Chondrocyte (in vitro differentiated cells): ENCODE data around the gene CACTIN. TPM values are rescaled to one million over a fixed set of nuclear protein-coding genes. Genes with fewer than 3 reads are reported as not detected.

ENCODE experiments used
- DNase-seq: peaks from one replicate; pipeline ENCODE4 v3.0.0; 2021; ENCODE audit warnings: mixed read lengths, low spot score
- H3K27ac Mint-ChIP-seq: one replicate; pipeline ENCODE4 v1.8.0; 2021; ENCODE audit warnings: mild to moderate bottlenecking, moderate library complexity, mixed read lengths; ENCODE audit not compliant: unreplicated experiment
- H3K27me3 Mint-ChIP-seq: 2 replicates; pipeline ENCODE4 v1.8.0; 2021; ENCODE audit warnings: low read depth, mixed read lengths
- H3K36me3 Mint-ChIP-seq: 2 replicates; pipeline ENCODE4 v1.8.0; 2021; ENCODE audit warnings: low read depth, mixed read lengths
- H3K4me1 Mint-ChIP-seq: 2 replicates; pipeline ENCODE4 v1.8.0; 2021; ENCODE audit warnings: low read depth, mild to moderate bottlenecking, mixed read lengths
- H3K4me3 Mint-ChIP-seq: one replicate; pipeline ENCODE4 v1.8.0; 2021; ENCODE audit warnings: mild to moderate bottlenecking, moderate library complexity, mixed read lengths; ENCODE audit not compliant: unreplicated experiment
- H3K9me3 Mint-ChIP-seq: 2 replicates; pipeline ENCODE4 v1.8.0; 2021; ENCODE audit warnings: low read depth, mixed read lengths
- total RNA-seq: library from RNA; stranded (reverse); gene quantifications from 3 replicates; pipeline ENCODE4 v1.2.1, GENCODE V29; 2021
- TF ChIP-seq, protein P1 (sequence below): fragments of 200-600 bp; sonication (generic); IDR thresholded peaks from 2 replicates; pipeline ENCODE4 v1.5.0; 2021; ENCODE audit warnings: antibody characterized with exemption, mild to moderate bottlenecking, moderate library complexity

CACTIN gene
- total RNA-seq, 1 donor from 2014 or later: 19.5 TPM

GRCh38 chr19:3672575-3672948 lies 46.0 kb upstream of the CACTIN start:
- peaks cover 55% of the 10 kb centered on the region for H3K4me1 Mint-ChIP-seq
- no peaks in the 10 kb centered on the region for H3K36me3 Mint-ChIP-seq
- peak overlapping the region; percentile 98 for H3K27ac Mint-ChIP-seq
- TF ChIP-seq, protein P1, sequence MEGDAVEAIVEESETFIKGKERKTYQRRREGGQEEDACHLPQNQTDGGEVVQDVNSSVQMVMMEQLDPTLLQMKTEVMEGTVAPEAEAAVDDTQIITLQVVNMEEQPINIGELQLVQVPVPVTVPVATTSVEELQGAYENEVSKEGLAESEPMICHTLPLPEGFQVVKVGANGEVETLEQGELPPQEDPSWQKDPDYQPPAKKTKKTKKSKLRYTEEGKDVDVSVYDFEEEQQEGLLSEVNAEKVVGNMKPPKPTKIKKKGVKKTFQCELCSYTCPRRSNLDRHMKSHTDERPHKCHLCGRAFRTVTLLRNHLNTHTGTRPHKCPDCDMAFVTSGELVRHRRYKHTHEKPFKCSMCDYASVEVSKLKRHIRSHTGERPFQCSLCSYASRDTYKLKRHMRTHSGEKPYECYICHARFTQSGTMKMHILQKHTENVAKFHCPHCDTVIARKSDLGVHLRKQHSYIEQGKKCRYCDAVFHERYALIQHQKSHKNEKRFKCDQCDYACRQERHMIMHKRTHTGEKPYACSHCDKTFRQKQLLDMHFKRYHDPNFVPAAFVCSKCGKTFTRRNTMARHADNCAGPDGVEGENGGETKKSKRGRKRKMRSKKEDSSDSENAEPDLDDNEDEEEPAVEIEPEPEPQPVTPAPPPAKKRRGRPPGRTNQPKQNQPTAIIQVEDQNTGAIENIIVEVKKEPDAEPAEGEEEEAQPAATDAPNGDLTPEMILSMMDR: no peak
- no peaks in the 10 kb centered on the region for H3K9me3 Mint-ChIP-seq
- H3K27me3 Mint-ChIP-seq: no peaks in the 10 kb centered on the region
- DNase-seq: no peak
- H3K4me3 Mint-ChIP-seq: no peak overlapping the region

DNA sequence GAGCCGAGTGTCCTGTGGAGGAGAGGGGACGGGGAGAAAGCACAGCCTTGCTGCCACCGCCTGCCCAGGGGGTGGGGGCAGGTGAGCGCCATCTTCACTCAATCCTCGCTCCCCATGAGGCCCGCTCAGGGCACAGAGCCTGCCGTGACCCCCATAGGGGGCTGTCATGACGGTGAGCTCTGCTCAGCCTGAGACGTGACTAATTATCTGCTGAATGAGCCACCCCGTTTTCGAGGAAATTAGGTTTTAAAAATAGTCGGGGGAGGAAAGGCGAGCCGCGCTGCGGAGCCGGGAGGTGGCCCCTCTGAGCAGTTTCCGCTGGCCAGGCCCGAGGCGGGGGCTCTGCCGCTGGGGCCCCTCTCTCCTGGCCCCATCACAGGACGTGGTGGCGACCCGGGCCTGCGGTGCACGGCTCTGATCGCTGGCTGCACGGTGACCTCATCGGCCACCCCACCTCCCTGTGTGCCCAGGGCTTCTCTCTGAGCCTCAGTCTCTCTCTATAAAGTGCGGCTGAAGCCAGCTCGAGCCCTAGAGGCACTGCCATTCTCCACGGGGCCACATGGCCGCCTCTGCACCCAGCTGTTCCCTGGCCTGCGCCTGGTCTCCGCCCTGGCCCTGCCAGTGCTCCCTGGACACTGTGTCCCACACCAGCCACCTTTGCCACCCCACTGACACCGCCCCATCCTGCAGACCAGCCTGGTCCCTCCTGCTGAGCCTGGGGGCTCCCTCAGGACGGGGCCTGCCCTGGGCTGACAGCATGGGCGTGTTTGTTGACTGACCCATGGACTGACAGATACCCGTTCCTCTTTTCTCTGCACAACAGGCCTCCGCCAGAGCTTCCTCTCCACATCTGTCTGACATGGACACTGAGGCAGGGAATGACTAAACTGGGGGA lies 45.3 kb upstream of the CACTIN start:
- peaks cover 51% of the 10 kb centered on the region for H3K4me1 Mint-ChIP-seq
- no peak for DNase-seq
- H3K9me3 Mint-ChIP-seq: no peaks in the 10 kb centered on the region
- peak overlapping the region; percentile 66 for H3K4me3 Mint-ChIP-seq
- no peaks in the 10 kb centered on the region for H3K27me3 Mint-ChIP-seq
- peak overlapping the region; percentile 98 for H3K27ac Mint-ChIP-seq
- no peaks in the 10 kb centered on the region for H3K36me3 Mint-ChIP-seq
- TF ChIP-seq, protein P1: peak; percentile 68

DNA sequence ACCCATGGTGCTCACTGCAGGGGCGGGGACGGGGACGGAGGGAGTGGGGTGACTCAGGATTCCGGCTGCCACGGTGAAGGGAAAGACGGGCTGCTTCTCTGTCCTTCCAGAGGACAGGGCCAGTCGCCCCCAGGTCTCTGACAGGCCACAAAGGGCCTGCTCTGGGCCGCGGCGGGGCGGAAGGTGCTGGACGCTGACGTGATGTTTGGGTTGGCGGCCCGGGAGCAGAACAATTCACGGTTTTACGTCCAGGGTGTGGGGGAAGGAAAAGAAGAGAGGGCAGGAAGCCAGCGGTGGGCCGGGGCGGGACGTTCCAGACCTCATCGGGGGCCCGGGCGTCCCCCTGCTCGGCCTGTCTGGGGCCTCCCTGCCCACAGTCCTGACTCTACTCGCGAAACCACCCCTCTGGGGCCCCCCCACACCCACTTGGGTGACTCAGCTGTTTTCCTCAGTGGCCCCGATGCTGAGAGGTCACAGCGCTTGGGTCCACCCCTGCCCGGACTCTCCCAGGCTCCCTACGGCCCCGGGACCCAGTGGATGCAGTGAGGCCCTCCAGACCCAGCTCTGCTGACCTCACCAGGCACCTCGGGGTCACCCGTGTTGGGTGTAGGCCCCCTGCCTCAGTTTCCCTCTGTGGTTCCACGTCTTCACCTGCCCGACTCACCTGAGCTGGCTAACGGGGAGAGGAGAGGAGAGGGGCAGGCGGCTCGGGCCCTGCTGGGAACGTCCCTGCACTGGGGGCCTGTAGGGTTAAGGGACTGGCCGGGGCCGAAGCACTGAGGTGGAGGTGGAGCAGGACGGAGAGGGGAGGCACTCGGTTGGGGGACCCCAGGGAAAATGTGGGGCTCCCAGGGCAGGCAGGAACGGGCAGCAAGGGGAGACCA lies 44.4 kb upstream of the CACTIN start:
- TF ChIP-seq, protein P1: no peak
- Mint-ChIP-seq H3K27ac (peak overlapping the region; percentile 98), H3K36me3 (peaks cover 2% of the 10 kb centered on the region), H3K4me1 (peaks cover 56% of the 10 kb centered on the region), H3K9me3 (no peaks in the 10 kb centered on the region), H3K4me3 (peak overlapping the region; percentile 66), H3K27me3 (no peaks in the 10 kb centered on the region)
- DNase-seq: no peak

GRCh38 chr19:3669947-3670795 lies 43.6 kb upstream of the CACTIN start:
- H3K4me1 Mint-ChIP-seq: peaks cover 57% of the 10 kb centered on the region
- no peaks in the 10 kb centered on the region for H3K27me3 Mint-ChIP-seq
- peak overlapping the region; percentile 98 for H3K27ac Mint-ChIP-seq
- H3K36me3 Mint-ChIP-seq: peaks cover 2% of the 10 kb centered on the region
- DNase-seq: no peak
- no peaks in the 10 kb centered on the region for H3K9me3 Mint-ChIP-seq
- H3K4me3 Mint-ChIP-seq: peak overlapping the region; percentile 66
- TF ChIP-seq, protein P1: no peak
